ENCODE data around the gene SMARCA4. TPM values are rescaled to one million over a fixed set of nuclear protein-coding genes. Genes with fewer than 3 reads are reported as not detected.

The SMARCA4 gene
- total and polyA plus RNA-seq, 11 donors = 34.1 to 70.9 (median 48.6) TPM

- ATAC-seq (no peak), DNase-seq (no peak)
- no peak overlapping the region for H3K4me3 ChIP-seq
- H3K27ac ChIP-seq = no peak overlapping the region
- H3K36me3 ChIP-seq = peaks cover 0 to 100% (median 96%) of the 10 kb centered on the region in 9 donors
- no peaks in the 10 kb centered on the region for H3K9me3 ChIP-seq
- H3K4me1 ChIP-seq = peaks cover 0 to 9% (median 4%) of the 10 kb centered on the region in 12 donors
- 90 to 94% (median 92%) methylated on average over 21 of the region's 21 CpGs for WGBS, 4 donors
- TF ChIP-seq POLR2A (IDR thresholded peaks at IDR 0.05) (no peak), CTCF (IDR thresholded peaks at IDR 0.05) (no peak)
- H3K27me3 ChIP-seq = no peaks in the 10 kb centered on the region
- intact Hi-C loops (cut with DNase I) = loop anchor here in 4 of 10 donors (10.0 kb wide), 3 partner anchors 53 to 173 kb away; partner anchors contain the start of gene LDLR (in 1 of the 4)
Measured at GRCh38 chr19:11031421-11032070, 70.7 kb downstream of the SMARCA4 start.

- H3K27ac ChIP-seq = no peak overlapping the region
- ATAC-seq = no peak
- 91 to 94% (median 93%) methylated on average over 22 of the region's 22 CpGs for WGBS, 4 donors
- no peaks in the 10 kb centered on the region for H3K27me3 ChIP-seq
- H3K36me3 ChIP-seq = peaks cover 0 to 100% (median 94%) of the 10 kb centered on the region in 9 donors
- no peaks in the 10 kb centered on the region for H3K9me3 ChIP-seq
- intact Hi-C loops (cut with DNase I) = loop anchor here in 4 of 10 donors (10.0 kb wide), 3 partner anchors 52 to 172 kb away; partner anchors contain the start of gene LDLR (in 1 of the 4)
- no peak for DNase-seq
- TF ChIP-seq CTCF (IDR thresholded peaks at IDR 0.05) = no peak
- TF ChIP-seq POLR2A (IDR thresholded peaks at IDR 0.05) = no peak
- peaks cover 0 to 9% (median 4%) of the 10 kb centered on the region in 12 donors for H3K4me1 ChIP-seq
- no peak overlapping the region for H3K4me3 ChIP-seq
Measured at GRCh38 chr19:11033251-11033650, 72.4 kb downstream of the SMARCA4 start.

GRCh38 chr19:11033763-11034162 is 72.9 kb downstream of the SMARCA4 start:
- intact Hi-C loops (cut with DNase I) = loop anchor here in 5 of 10 donors (2.0 to 10.0 kb wide), 4 partner anchors 51 to 171 kb away; partner anchors contain the start of gene LDLR (in 1 of the 5)
- no peak for ATAC-seq

More at GRCh38 chr19:11033763-11034162, 72.9 kb downstream of the SMARCA4 start:
- peaks cover 0 to 100% (median 89%) of the 10 kb centered on the region in 9 donors for H3K36me3 ChIP-seq
- peaks cover 0 to 9% (median 4%) of the 10 kb centered on the region in 12 donors for H3K4me1 ChIP-seq
- no peak for DNase-seq
- H3K27me3 ChIP-seq = no peaks in the 10 kb centered on the region
- WGBS, 4 donors = 91 to 95% (median 93%) methylated on average over 29 to 35 of the region's 35 CpGs
- no peak overlapping the region for H3K27ac ChIP-seq
- TF ChIP-seq POLR2A (IDR thresholded peaks at IDR 0.05) = no peak
- TF ChIP-seq CTCF (IDR thresholded peaks at IDR 0.05) = no peak
- H3K4me3 ChIP-seq = no peak overlapping the region
- no peaks in the 10 kb centered on the region for H3K9me3 ChIP-seq
